Activated CD4-positive, alpha-beta T cell treated with anti-CD3 and anti-CD28 coated beads, Interleukin-2, amount 50 U/mL, for 4 hours (primary cell): ENCODE results near the gene UBAC2.

Experiments used
- DNase-seq, 2 experiments: peaks; one replicate each; pipeline ENCODE4 v3.0.0-alpha.2; 2020

UBAC2 gene

GRCh38 chr13:99250982-99251825, 50.5 kb downstream of the UBAC2 start:
- DNase-seq: no peak

GRCh38 chr13:99251921-99252320, 51.3 kb downstream of the UBAC2 start:
- no peak for DNase-seq

GRCh38 chr13:99254830-99255229, 54.2 kb downstream of the UBAC2 start:
- DNase-seq: no peak

- no peak for DNase-seq
Measured at GRCh38 chr13:99255271-99255670, 54.6 kb downstream of the UBAC2 start.

GRCh38 chr13:99256283-99256682, 55.6 kb downstream of the UBAC2 start:
- DNase-seq: no peak

- no peak for DNase-seq
Measured at GRCh38 chr13:99256709-99257108, 56.1 kb downstream of the UBAC2 start.

GRCh38 chr13:99257291-99257690, 56.6 kb downstream of the UBAC2 start:
- no peak for DNase-seq

GRCh38 chr13:99258210-99258860, 57.7 kb downstream of the UBAC2 start, which contains the start of gene GPR18:
Gene GPR18 (minus strand): TSS chr13:99258379. CDS start chr13:99255872, 2,507 bp downstream.
- DNase-seq: peak; percentile 13

GRCh38 chr13:99258946-99259345, 58.3 kb downstream of the UBAC2 start:
- DNase-seq: no peak

GRCh38 chr13:99260216-99260615, 59.6 kb downstream of the UBAC2 start:
- DNase-seq: no peak

- DNase-seq: no peak
Measured at GRCh38 chr13:99261059-99261458, 60.4 kb downstream of the UBAC2 start.

- DNase-seq: no peak
Measured at GRCh38 chr13:99263126-99263785, 62.6 kb downstream of the UBAC2 start.

- DNase-seq: no peak
Measured at GRCh38 chr13:99264051-99264450, 63.4 kb downstream of the UBAC2 start.

- DNase-seq: no peak
Measured at GRCh38 chr13:99265162-99265800, 64.6 kb downstream of the UBAC2 start.

GRCh38 chr13:99265821-99266426, 65.3 kb downstream of the UBAC2 start:
- no peak for DNase-seq

- no peak for DNase-seq
Measured at GRCh38 chr13:99266827-99267226, 66.2 kb downstream of the UBAC2 start.

- DNase-seq: no peak
Measured at GRCh38 chr13:99267927-99268326, 67.3 kb downstream of the UBAC2 start.

GRCh38 chr13:99268822-99269221, 68.2 kb downstream of the UBAC2 start:
- no peak for DNase-seq

- no peak for DNase-seq
Measured at GRCh38 chr13:99269627-99270241, 69.1 kb downstream of the UBAC2 start.

GRCh38 chr13:99270518-99270917, 69.9 kb downstream of the UBAC2 start:
- DNase-seq: no peak

- DNase-seq: no peak
Measured at GRCh38 chr13:99271249-99271648, 70.6 kb downstream of the UBAC2 start.

- DNase-seq: no peak
Measured at GRCh38 chr13:99272481-99272880, 71.8 kb downstream of the UBAC2 start.
